Ectodermal cell (in vitro differentiated cells): ENCODE results near the gene POTEB3.
"Not testable (repeated sequence)": the region's sequence is repeated elsewhere in the genome, so short reads cannot be mapped to it uniquely, and the experiment has no call there.

Experiments
- H3K27ac ChIP-seq: 2 replicates; pipeline ENCODE4 v1.7.0; 2013; ENCODE audit warnings: mild to moderate bottlenecking, low read depth, low read length; ENCODE audit not compliant: insufficient read depth, poor library complexity, severe bottlenecking
- H3K27me3 ChIP-seq: 2 replicates; pipeline ENCODE4 v1.7.0; 2013; ENCODE audit warnings: mild to moderate bottlenecking, low read length; ENCODE audit not compliant: insufficient read depth, control insufficient read depth, poor library complexity, severe bottlenecking
- H3K36me3 ChIP-seq: one replicate; pipeline ENCODE4 v1.7.0; 2013; ENCODE audit warnings: low read length; ENCODE audit not compliant: control insufficient read depth, insufficient read depth
- H3K4me1 ChIP-seq: one replicate; pipeline ENCODE4 v1.7.0; 2013; ENCODE audit warnings: low read length; ENCODE audit not compliant: control insufficient read depth, insufficient read depth
- H3K4me3 ChIP-seq: 2 replicates; pipeline ENCODE4 v1.7.0; 2013; ENCODE audit warnings: low read depth, low read length, control low read depth; ENCODE audit not compliant: insufficient read depth
- H3K9me3 ChIP-seq: 2 replicates; pipeline ENCODE4 v1.7.0; 2013; ENCODE audit warnings: mild to moderate bottlenecking, low read length, moderate library complexity; ENCODE audit not compliant: control insufficient read depth
- WGBS, 2 experiments: methylation state at CpG; one replicate each; pipeline ENCODE4 v1.1.7; 2013; ENCODE audit warnings: missing lambda C conversion rate in 2 of 2; 5-methylcytosine and 5-hydroxymethylcytosine counted together

POTEB3 gene

GRCh38 chr15:21383866-21384485 lies 56.3 kb downstream of the POTEB3 start:
- WGBS, 2 experiments: 88 to 92% methylated on average over 4 to 5 of the region's 24 CpGs
- H3K9me3 ChIP-seq, H3K27me3 ChIP-seq: not testable (repeated sequence)

GRCh38 chr15:21373682-21374081 lies 66.6 kb downstream of the POTEB3 start:
- H3K36me3 ChIP-seq, H3K27me3 ChIP-seq, H3K4me3 ChIP-seq, H3K27ac ChIP-seq, H3K9me3 ChIP-seq, H3K4me1 ChIP-seq: not testable (repeated sequence)
- 86% methylated on average over 6 of the region's 18 CpGs; no CpG with 5 or more reads in 1 of the 2 experiments for WGBS, 2 experiments

More at GRCh38 chr15:21383866-21384485, 56.3 kb downstream of the POTEB3 start:
- H3K27ac ChIP-seq, H3K4me3 ChIP-seq, H3K4me1 ChIP-seq, H3K36me3 ChIP-seq: not testable (repeated sequence)

- not testable (repeated sequence) for H3K27ac ChIP-seq, H3K4me3 ChIP-seq, H3K27me3 ChIP-seq, H3K36me3 ChIP-seq, H3K4me1 ChIP-seq, H3K9me3 ChIP-seq
- WGBS, 2 experiments: no CpG with 5 or more reads among the region's 26 CpGs
Observed at GRCh38 chr15:21369177-21369576, 71.1 kb downstream of the POTEB3 start.

DNA sequence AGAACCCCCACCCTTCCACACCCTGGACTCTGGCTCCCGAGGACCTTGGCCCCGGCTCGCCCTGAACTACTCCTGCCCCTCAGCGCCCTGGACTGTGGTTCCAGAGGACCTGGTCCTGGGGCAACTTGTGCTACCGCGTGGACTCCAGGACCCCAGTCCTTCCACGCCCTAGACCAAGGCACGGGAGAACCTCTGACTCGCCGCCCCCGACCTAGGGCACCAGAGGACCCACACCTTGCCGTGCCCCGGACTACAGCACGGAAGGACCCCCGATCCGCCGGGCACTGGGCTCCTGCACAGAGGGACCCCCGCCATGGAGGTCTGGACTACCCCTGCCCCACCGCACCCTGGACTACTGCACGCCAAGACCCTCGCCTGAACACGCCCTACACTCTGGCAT lies 71.7 kb downstream of the POTEB3 start:
- not testable (repeated sequence) for H3K9me3 ChIP-seq, H3K36me3 ChIP-seq, H3K27me3 ChIP-seq, H3K4me1 ChIP-seq, H3K27ac ChIP-seq, H3K4me3 ChIP-seq
- WGBS, 2 experiments: 86 to 96% methylated on average over 9 to 10 of the region's 22 CpGs
